Lung microvascular endothelial cell (primary cell): ENCODE measurements around the gene KRT75. TPM values are rescaled to one million over a fixed set of nuclear protein-coding genes. Genes with fewer than 3 reads are reported as not detected.
"Not testable (repeated sequence)": the region's sequence is repeated elsewhere in the genome, so short reads cannot be mapped to it uniquely, and the experiment has no call there.

Experiments
- DNase-seq, 2 donors: peaks; one replicate each; pipeline versions ENCODE4 v3.0.0 to v3.0.0-alpha.2; 2010; ENCODE audit warnings: low read depth in 2 of 2
- total RNA-seq: library from RNA; depleted of rRNA; stranded (reverse); fragments of >200 nt; gene quantifications from 2 replicates; pipeline ENCODE4 v1.2.1, GENCODE V29; 2014

The KRT75 gene
- not detected in 2 replicates for total RNA-seq

DNA sequence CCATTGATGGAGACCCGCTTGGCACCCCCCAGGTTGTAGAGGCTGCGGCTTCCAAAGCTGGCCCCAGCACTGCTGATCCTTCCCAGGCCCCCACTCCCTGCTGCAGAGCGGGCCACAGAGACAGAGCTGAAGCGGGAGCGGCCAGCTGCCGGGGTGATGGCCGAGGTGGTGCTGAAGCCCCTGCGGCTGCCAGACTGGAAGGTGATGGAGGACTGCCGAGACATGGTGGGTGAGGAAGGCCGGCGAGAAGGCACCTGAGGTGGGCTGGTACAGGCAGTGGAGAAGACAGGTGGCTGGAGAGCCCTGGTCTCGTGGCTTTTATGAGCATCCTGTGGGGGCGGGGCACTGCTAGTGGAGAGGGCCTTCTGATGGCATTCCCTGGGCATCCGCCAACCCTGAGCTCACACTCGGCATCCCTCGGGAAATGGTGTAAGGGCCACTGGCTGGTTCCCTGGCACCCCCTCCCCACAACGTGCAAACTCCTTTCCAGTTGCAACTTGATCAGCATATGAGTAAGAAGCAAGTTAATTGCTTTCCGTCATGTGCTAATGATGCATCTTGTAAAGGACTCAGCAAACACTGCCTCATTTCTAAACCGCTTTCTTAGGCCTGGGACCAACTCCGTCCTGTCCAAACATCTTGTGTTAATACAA lies at the start of gene KRT75:
KRT75 (minus strand) TSS at position 291 of the 653 bp plus-strand sequence; CDS start at position 224, 67 bp downstream.
- no peak for DNase-seq

DNA sequence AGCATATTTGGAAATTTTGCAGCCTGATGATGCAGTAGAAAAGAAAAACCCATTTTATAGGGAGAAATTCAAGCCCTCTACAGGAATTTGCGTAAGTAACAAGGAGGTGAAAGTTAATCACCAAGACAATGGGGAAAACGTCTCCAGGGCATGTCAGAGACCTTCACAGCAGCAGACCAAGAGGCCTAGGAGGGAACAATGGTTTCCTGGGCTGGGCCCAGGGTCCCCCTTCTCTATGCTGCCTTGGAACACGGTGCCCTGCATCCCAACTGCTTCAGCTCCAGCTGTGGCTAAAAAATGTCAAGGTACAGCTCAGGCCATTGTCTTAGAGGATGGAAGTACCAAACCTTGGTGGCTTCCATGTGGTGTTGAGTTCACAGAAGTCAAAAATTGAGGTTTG lies 45.9 kb upstream of the KRT75 start:
- DNase-seq: no peak

DNA sequence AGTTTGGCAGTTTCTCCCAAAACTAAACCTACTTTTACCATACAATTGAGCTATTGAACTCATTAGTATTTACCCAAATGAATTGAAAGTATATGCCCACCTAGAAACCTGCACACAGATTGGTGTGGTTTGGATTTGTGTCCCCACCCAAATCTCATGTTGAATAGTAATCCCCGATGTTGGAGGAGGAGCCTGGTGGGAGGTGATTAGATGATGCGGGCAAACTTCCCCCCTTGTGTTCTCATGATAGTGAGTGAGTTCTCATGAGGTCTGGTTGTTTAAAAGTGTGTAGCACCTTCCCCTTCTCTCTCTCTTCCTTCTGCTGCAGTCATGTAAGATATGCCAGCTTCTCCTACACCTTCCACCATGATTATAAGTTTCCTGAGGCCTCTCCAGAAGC lies 43.5 kb upstream of the KRT75 start:
- no peak for DNase-seq

DNA sequence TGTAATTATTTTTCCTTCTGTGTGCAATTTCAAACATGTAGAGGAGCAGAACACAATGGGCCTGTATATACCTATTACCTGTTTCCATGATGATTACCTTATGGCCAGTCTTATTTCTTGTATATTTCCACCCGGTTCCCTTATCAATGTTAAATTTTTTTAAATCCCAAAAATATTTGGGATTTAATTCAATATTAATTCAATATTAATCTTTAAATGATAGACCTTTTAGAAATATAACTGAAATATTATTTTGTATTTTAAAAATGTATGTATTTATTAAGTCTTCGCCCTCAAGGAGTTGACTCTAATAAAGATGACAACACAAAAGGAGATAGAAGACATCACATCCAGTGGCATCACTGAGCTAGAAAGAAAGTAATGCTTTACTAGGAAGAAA lies 40.0 kb upstream of the KRT75 start:
- DNase-seq: no peak

DNA sequence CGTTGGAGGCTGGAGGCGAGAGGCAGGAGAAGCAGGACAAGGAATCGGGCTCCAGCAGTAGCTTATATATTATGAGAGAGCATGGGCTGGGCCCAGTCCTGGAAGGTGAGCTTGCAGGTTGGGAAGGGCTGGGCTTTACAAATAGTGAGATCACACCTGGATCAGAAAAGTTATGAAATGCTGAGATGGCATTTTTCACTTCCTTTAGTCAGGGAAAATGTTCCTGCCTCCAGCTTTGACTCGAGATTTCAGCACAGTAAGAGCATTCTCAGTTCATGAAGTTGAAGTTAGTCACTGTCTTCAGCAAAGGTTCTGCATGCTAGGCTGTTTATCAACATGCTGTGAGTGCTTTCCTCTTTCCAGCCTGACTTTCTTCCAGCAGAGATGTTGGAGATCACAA lies 39.6 kb upstream of the KRT75 start, which contains the start of gene KRT6C:
KRT6C (minus strand) TSS at position 38 of the 400 bp plus-strand sequence. CDS start 68 bp downstream, outside the sequence.
- DNase-seq: no peak

DNA sequence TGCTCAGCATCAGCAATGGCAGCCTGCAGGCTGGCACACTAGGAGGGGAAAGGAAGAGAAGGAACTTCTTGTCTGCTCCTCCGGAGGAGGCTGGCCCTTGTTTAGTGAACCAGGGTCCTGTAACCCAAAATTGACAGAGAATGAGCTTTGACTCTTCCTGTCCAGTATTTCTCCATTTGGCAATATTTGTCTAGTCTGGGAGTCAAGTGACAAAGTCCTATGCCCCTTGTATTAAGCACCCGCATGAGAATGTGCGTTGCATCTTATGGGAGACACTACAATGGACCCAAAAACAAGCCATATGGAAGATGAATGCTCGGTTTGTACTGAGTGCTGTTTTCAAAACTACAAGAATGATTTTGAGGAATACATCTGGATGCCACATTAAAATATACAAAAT lies 35.7 kb upstream of the KRT75 start:
- DNase-seq: no peak

DNA sequence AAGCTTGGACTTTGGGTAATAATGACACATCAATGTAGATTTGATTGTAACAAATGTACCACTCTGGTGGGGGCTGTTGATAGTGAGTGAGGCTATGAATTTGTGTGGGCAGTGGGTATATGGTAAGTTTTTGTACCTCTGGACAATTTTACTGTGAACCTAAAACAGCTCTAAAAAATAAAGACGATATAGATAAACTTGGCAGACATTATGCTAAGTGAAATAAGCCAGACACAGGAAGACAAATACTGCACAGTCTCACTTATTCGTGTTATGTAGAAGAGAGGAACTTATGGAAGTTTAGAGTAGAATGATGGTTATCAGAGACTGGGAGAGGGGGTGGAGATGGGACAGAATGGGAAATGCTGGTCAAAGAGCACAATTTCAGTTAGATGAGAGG lies 30.7 kb upstream of the KRT75 start:
- DNase-seq: no peak

DNA sequence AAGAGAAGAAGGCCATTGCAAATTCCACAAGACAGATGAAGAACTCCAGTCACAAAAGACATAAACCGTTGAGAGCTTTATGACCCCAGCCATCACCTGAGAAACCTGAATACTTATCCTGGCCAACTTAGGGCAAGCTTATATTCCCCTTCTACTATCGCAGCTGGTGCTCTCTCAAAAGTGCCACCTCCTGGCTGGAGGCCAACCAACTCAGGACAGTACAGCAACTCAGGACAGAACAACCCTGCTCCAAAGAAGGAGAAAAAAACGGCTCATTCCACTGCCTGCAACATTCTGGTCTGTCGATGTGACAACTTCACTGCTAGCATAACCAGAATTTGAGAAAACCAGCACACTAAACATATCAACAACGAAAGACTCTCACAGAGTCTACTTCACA lies 27.5 kb upstream of the KRT75 start:
- DNase-seq: no peak

DNA sequence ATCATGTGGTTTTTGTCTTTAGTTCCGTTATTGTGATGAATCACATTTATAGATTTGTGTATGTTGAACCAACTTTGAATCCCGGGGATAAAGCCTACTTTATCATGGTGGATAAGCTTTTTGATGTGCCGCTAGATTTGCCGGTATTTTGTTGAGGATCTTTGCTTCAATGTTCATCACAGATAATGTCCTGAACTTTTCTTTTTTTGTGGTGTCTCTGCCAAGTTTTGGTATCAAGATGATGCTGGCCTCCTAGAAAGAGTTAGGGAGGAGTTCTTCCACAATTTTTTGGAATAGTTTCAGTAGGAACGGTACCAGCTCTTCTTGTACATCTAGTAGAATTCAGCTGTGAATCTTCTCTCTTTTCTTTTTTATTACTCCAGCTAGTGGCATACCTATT lies 24.7 kb upstream of the KRT75 start:
- DNase-seq: no peak

DNA sequence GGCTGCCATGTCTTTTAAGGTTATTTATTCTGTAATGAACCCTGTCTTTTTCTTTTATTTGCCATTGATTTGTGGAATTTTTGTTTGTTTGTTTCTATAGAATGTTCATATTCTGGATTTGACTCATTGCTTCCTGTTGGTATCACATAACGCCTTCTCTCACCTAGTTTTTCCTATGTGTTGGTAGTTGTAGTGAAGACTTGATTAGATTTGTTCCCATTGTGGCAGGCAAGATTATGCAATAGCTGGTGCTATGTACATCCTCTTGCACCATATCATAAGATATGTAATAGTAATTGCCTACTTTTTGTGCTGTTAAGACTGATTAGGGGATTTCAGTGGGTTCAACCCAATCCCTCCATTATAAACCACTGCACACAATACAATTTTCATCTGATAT lies 21.6 kb upstream of the KRT75 start:
- no peak for DNase-seq

DNA sequence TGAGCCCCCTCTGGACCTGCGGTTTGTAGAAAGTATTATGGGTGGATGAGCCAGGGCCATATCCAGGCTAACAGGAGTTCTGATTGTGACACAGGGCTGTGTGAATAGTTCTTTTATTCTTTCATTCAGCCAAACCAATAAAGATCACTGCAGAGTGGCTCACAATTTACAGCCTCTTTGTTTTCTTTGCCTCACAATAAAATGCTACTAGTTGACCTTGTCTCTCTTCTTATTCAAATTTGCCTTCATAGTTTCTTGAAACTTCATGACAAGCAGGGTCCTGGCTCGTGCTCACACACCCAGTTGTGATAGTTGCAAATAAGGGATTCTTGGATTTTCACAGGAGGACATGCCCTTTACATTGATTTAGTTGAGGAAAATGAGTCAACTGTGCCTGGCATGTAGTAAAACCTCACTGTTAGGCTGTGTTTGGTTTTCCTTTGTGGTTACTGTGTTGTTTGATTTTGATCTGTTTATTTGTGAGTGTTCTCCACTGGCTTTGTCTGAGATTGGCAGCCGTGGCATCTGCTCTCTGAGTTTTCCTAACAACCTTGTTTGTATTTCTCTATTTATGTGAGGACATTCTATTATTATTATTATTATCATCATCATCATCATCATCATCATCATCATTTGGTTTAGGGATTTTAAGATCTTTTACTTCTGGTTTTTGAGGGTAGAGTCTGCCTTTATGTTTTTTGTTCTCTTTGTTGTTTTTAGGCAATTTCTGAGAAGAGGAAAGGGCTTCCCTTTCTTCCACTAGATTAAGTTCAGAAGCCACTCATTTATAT lies 20.4 kb upstream of the KRT75 start:
- no peak for DNase-seq

DNA sequence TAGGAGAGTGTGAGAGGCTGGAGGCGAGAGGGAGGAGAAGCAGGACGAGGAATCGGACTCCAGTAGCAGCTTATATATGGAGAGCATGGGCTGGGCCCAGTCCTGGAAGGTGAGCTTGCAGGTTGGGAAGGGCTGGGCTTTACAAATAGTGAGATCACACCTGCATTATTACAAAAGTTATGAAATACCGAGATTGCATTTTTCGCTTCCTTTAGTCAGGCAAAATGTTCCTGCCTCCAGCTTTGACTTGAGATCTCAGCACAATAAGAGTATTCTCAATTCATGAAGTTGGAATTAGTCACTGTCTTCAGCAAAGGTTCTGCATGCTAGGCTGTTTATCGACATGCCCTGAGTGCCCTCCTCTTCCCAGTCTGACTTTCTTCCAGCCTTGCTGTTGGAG lies 17.9 kb upstream of the KRT75 start, which contains the start of gene KRT6B:
KRT6B (minus strand) TSS at position 46 of the 400 bp plus-strand sequence. CDS start 68 bp downstream, outside the sequence.
- DNase-seq: no peak

DNA sequence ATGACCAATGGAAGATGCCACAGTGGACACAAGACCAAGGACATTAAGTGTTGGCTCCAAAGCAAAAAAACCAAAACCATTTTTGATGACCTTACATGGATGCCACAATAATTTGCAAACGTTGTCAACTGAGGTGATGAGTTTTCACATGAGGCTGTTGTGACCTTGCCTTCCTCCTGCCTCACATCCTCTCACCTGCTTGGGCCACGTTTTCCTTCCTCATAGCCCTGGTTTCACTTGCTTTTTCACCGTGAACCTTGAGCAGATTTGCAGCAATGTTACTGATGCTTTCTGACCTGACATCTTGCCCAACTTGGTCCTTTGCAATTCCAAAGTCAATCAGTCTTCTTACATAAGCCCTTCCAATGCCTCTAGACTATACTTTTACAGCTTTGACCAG lies 14.1 kb upstream of the KRT75 start:
- no peak for DNase-seq

DNA sequence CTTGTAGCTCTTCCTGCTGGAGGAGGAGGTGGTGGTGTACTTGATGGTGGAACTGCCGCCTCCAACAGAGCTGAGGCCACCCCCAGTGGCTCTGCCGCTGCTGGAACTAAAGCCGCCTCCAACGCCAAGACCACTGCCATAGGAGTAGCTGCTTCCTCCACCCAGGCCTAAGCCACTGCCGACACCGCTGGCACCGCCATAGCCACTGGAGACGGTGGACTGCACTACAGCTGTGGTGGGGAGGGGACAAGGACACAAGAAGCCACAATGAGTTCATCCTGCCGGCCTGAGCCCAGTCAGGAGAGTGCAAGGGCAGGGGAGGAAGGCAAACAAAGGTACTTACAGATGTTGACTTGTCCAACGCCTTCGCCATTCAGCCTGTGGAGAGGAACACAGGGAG lies 13.0 kb upstream of the KRT75 start:
- not testable (repeated sequence) for DNase-seq

DNA sequence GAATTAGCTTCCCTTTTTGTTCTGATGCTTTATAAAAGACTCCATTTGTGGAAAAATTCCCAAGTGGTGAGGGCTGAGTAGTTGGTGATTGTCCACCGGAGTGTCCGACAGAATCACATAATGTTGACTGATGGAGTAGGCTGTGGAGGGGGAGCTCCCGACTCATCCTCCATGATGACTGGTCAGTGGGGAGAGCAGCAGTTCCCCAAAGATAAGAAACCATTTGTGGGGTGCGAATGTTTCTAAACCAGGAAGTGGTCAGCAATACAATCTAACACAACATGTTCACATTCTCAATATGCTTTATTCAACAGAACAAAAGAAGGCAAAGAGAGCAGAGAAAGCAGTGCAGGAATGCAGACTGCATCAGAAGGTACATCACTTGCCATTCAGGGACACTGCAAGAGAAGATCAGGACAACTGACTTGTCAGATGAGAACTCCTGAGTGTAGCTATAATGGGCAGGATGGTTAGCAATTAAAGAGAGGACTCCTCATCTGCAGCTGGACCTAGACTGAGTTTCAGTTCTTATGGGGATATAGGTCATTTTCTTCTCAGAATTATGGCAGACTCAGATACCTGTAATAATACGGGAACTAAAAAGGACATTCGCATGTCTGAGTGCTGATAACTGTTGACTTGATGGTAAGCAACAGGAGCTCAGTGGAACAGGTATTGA lies 12.3 kb upstream of the KRT75 start:
- no peak for DNase-seq

DNA sequence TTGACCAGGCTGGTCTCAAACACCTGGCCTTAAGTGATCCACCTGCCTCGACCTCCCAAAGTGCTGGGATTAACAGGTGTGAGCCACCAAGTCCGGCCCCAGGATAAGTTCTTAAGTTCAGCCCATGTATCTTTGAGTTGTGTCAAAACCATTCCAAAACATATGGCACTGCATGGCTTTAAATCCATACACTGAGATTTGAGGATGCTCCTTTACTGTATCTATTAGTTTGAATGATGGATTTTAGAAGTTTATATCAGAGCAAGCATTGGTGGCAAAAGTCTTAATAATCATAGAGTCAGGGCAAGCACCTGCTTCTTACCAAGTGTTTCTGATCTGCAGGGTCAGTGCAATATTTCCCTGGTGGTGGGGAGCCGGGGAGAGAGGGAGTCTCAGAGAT lies 11.7 kb upstream of the KRT75 start:
- DNase-seq: no peak

DNA sequence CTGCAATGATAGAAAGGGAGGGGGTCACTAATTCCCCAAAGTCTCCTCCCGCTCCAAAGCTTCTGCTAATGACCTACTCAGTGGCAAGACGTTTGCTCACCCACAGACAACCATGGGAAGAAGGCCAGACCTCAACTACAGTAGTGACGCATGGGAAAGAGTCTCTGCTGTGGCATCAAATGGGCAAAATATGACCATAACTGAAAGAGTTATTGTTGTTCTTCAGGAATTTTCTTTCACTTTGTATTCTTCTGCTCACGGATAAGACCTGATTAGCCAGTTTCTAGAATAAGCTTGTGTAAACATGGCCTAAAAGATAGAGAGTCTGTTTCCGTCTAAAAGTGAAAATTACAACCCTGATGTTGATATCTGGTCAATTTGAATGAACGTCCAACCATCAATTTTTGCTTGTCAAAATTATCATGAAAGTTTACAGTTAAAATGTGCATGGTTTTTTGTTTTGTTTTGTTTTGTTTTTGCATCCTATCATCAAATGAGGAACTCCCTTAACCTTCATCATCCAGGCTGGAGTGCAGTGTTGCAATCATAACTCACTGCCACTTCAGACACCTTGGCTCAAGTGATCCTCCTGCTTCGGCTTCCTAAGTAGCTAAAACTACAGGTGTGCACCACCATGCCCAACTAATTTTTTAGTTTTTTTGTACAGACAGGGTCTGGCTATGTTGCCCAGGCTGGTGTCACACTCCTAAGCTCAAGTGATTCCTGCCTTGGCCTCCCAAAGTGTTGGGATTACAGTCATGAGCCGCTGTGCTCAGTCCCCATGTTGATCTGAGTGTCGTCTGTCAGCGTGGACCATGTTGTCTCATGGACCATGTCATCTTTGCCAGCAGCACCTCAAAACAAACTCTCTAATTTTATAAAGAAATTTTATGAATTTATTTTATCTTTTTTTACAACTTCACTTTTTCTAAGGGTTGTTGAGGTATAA lies 10.8 kb upstream of the KRT75 start:
- DNase-seq: no peak

DNA sequence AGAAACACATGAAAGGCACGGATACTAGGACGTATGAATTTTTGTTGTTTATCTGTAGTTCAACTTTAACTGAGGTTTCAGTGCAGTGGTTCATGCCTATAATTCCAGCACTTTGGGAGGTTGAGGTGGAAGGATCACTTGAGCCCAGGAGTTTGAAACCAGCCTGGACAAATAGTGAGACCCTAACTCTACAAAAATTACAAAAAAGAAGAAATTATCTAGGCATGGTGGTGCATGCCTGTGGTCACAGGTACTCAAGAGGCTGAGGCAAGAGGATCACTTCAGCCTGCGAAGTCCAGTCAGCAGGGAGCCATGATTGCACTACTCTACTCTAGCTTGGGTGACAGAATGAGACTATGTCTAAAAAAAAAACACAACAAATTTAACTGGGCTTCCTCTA lies 9.8 kb upstream of the KRT75 start:
- DNase-seq: no peak

DNA sequence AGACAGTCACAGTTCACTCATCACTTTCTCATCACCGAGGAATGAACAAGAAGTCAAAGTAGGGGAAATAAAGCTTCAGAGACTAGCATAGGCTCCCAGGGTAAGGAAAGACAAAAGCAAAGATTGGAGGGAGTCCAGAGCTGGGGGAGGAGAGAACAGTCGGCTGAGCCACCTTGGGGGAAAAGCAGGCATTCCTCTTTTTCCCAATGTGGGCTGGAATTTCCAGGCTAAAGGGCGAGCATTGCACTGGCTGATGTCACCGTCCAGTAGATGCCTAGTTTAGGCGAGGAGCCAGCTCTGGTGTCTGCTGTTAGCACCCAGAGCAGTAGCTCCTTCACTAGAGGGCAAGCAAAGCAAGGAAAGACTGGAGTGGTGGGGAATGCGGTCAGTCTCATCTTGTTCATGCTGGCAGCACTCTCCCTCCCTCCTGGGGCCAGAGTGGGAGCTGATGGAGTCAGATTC lies 8.5 kb upstream of the KRT75 start:
- DNase-seq: no peak

DNA sequence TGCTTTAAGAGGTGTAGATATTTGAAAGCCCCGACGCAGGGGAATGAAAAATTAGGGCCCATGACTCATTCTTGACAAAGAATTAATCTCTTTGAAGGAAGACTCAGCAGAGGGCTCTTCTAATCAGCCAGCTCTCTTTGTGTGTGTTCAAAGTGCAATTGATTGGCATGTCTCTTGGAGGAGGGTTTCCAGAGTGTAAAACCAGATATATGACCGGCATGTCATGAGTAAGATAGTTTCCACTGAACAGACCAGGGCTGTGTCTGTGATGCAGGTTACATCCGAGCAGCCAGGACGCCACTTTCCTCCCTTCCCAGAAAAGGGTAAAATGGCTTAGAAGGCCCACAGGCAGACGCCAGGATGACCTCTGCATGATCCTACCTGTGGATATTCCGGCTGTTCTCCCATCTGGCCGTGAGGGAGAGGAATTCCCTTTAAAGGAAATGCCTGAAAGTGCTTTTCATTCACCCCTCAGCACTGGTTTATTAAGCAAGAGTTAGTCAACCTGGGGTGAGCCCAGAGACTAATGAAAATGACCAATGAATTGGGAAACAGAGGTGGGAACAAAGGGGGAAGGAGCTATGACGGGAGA lies 7.2 kb upstream of the KRT75 start:
- DNase-seq: no peak

DNA sequence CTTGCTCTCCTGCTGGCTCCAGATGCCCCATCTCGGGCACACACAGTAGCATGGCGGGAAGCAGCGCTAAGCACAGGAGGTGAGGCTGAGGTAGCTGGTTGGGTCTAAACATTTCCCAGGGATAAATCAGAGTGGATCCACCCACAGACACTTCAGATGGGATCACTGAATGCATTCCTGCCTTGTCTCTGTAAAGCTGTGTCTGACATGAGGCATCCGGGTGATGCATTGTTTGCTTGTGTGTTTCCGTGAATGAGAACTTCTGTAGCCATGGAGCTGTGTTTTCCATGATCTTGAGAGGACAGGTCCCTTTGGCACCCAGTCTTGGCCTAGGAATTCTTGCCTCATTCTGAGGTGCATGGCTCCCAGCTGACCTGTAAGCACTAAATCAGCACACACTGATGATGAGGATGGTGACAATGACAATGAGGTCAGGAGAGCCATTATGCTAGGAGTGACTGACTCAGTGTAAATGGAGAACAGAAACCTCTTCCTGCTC lies 6.7 kb upstream of the KRT75 start:
- no peak for DNase-seq
